Neutrophil (primary cell): Measurements from ENCODE around the gene DOCK4.

Source experiments
- H3K27ac ChIP-seq: fragments of 200-600 bp; sonication (generic); 2 replicates; pipeline ENCODE4 v1.5.1; 2016; ENCODE audit warnings: mild to moderate bottlenecking, moderate library complexity
- H3K27me3 ChIP-seq: fragments of 200-600 bp; sonication (generic); 2 replicates; pipeline ENCODE4 v1.6.0; 2016; ENCODE audit warnings: mild to moderate bottlenecking
- H3K36me3 ChIP-seq: fragments of 200-600 bp; sonication (generic); 2 replicates; pipeline ENCODE4 v1.5.1; 2017
- H3K4me1 ChIP-seq, 2 experiments: fragments of 200-600 bp in 1 of 2; sonication (generic) in 1 of 2; 1 replicate in 1 of 2; 2 replicates in 1 of 2; pipeline versions ENCODE4 v1.5.1 to v1.6.1; 2013 to 2016; ENCODE audit warnings: low read depth in 1 of 2, low read length in 1 of 2, mild to moderate bottlenecking in 1 of 2, moderate library complexity in 1 of 2; ENCODE audit not compliant: control insufficient read depth in 1 of 2, insufficient read depth in 1 of 2
- H3K4me3 ChIP-seq, 2 experiments: fragments of 200-600 bp in 1 of 2; sonication (generic) in 1 of 2; 1 replicate in 1 of 2; 2 replicates in 1 of 2; pipeline ENCODE4 v1.5.1; 2013 to 2016; ENCODE audit warnings: low read depth in 1 of 2, low read length in 1 of 2, mild to moderate bottlenecking in 1 of 2, moderate library complexity in 1 of 2
- H3K9me3 ChIP-seq: fragments of 200-600 bp; sonication (generic); 2 replicates; pipeline ENCODE4 v1.5.1; 2016
- CTCF ChIP-seq: fragments of 200-600 bp; sonication (generic); IDR thresholded peaks from 2 replicates; pipeline ENCODE4 v1.5.1; 2016; ENCODE audit warnings: antibody characterized with exemption

Gene DOCK4

GRCh38 chr7:111864291-111864976 lies 341.8 kb downstream of the DOCK4 start:
- Histone ChIP-seq H3K27ac (no peak overlapping the region), H3K27me3 (no peaks in the 10 kb centered on the region), H3K4me1 (no peaks in the 10 kb centered on the region), H3K36me3 (no peaks in the 10 kb centered on the region), H3K4me3 (no peak overlapping the region), H3K9me3 (no peaks in the 10 kb centered on the region)
- no peak for TF ChIP-seq CTCF

- Histone ChIP-seq H3K27me3 (no peaks in the 10 kb centered on the region), H3K4me1 (no peaks in the 10 kb centered on the region), H3K36me3 (no peaks in the 10 kb centered on the region), H3K27ac (no peak overlapping the region), H3K9me3 (no peaks in the 10 kb centered on the region), H3K4me3 (no peak overlapping the region)
- no peak for TF ChIP-seq CTCF
These were observed 342.9 kb downstream of the DOCK4 start for GRCh38 chr7:111863269-111863668.

DNA sequence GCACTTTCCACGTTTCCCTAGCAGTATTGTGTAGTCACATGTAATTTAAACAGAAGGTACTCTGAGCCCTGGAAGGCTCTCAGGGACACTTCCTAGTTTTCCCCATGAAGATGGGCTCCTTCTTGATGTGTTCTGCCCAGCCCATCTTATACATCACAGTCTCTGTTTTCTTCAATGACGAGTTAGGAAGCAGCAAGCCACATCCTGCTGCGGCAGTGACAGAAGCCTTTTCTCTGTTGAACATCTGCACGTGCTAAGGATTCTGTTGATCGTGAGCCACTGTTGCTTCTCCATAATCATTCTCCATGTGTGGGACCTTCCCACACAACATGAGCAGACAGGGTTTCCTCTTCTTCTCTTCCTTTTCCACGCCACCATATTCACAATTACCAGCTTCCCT lies 346.0 kb downstream of the DOCK4 start:
- Histone ChIP-seq H3K4me1 (no peaks in the 10 kb centered on the region), H3K36me3 (no peaks in the 10 kb centered on the region), H3K9me3 (no peaks in the 10 kb centered on the region), H3K27me3 (no peaks in the 10 kb centered on the region), H3K27ac (no peak overlapping the region), H3K4me3 (no peak overlapping the region)
- no peak for TF ChIP-seq CTCF

- H3K4me1 ChIP-seq, result no peaks in the 10 kb centered on the region
- H3K27ac ChIP-seq, result no peak overlapping the region
- H3K9me3 ChIP-seq, result no peaks in the 10 kb centered on the region
- no peak for TF ChIP-seq CTCF
- H3K27me3 ChIP-seq, result no peaks in the 10 kb centered on the region
- H3K4me3 ChIP-seq, result no peak overlapping the region
- no peaks in the 10 kb centered on the region for H3K36me3 ChIP-seq
These were observed 347.9 kb downstream of the DOCK4 start for GRCh38 chr7:111858331-111858730.

DNA sequence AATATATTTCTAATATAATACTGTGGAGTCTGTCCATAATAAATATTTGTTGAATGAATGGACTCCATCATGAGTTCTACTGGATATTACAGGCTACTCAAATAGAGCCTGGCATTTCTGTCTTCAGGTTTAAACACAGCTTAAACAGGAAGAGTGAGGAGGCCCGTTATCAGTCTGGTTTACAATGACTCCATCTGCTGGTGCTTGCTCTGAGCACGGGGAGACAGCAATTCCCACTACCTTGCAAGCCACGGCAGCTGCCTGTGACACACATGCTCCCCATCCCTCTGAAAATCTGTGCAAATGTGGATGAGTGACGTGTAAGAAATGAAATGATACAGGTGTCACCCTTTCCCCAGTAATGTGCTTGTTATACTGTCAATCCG lies 350.4 kb downstream of the DOCK4 start:
- Histone ChIP-seq H3K27ac (no peak overlapping the region), H3K36me3 (no peaks in the 10 kb centered on the region), H3K9me3 (no peaks in the 10 kb centered on the region), H3K4me1 (no peaks in the 10 kb centered on the region), H3K4me3 (no peak overlapping the region), H3K27me3 (no peaks in the 10 kb centered on the region)
- TF ChIP-seq CTCF, result no peak
